ENCODE measurements around the gene TRIM42. TPM values are rescaled to one million over a fixed set of nuclear protein-coding genes. Genes with fewer than 3 reads are reported as not detected.

Gene TRIM42
- total RNA-seq, 1 experiment from 2014 or later = not detected

DNA sequence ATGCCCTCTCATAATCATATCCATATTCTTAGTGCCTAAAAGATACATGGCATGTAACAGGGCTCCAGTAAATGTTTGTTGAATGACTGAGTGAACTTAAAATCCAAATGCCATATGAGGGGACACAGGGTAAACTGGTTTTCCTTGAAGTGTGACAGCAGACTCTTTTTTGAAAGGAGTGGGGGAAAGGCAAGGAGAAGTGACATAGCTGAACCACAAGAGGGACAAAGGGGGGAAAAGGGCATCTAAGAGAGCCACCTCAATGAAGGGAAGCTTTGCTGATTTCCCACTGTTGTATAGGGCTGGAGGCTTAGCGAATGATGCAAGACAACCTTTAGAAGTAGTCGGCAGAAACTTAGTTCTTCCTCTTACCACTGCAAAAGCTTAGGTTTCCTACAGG lies 9.1 kb downstream of the TRIM42 start:
- H3K27ac ChIP-seq (ENCODE audit: low read depth, low read length, poor library complexity, severe bottlenecking) = no peak overlapping the region
- H3K27me3 ChIP-seq (replicated peaks; ENCODE audit: insufficient read depth, low read depth, low read length, poor library complexity) = no peaks in the 10 kb centered on the region
- H3K4me1 ChIP-seq (ENCODE audit: insufficient read depth, low read length, poor library complexity, severe bottlenecking) = no peaks in the 10 kb centered on the region
- no TSS peak for BruUV-seq (replicated peaks)
- H3K36me3 ChIP-seq (ENCODE audit: insufficient read depth, low read length, poor library complexity, severe bottlenecking) = no peaks in the 10 kb centered on the region
- ChIA-PET CTCF (no interaction called here), POLR2A (ENCODE audit: low non-redundant PET) (no interaction called here)
- TF ChIP-seq, protein P1, sequence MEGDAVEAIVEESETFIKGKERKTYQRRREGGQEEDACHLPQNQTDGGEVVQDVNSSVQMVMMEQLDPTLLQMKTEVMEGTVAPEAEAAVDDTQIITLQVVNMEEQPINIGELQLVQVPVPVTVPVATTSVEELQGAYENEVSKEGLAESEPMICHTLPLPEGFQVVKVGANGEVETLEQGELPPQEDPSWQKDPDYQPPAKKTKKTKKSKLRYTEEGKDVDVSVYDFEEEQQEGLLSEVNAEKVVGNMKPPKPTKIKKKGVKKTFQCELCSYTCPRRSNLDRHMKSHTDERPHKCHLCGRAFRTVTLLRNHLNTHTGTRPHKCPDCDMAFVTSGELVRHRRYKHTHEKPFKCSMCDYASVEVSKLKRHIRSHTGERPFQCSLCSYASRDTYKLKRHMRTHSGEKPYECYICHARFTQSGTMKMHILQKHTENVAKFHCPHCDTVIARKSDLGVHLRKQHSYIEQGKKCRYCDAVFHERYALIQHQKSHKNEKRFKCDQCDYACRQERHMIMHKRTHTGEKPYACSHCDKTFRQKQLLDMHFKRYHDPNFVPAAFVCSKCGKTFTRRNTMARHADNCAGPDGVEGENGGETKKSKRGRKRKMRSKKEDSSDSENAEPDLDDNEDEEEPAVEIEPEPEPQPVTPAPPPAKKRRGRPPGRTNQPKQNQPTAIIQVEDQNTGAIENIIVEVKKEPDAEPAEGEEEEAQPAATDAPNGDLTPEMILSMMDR (conservative IDR thresholded peaks at IDR 0.05; ENCODE audit: low read depth, low read length) = no peak
- no peak for TF ChIP-seq EZH2 (IDR thresholded peaks at IDR 0.05; ENCODE audit: borderline replicate concordance, low read depth, low read length, poor library complexity, severe bottlenecking)
- intact Hi-C loops (cut with micrococcal nuclease; ENCODE audit: unreplicated experiment) = no loop called here
- no peaks in the 10 kb centered on the region for H3K9me3 ChIP-seq (ENCODE audit: low read depth, low read length, poor library complexity, severe bottlenecking)
- H3K4me3 ChIP-seq (ENCODE audit: low read depth, low read length, poor library complexity, severe bottlenecking) = no peak overlapping the region
- DNase-seq (ENCODE audit: low spot score) = no peak

DNA sequence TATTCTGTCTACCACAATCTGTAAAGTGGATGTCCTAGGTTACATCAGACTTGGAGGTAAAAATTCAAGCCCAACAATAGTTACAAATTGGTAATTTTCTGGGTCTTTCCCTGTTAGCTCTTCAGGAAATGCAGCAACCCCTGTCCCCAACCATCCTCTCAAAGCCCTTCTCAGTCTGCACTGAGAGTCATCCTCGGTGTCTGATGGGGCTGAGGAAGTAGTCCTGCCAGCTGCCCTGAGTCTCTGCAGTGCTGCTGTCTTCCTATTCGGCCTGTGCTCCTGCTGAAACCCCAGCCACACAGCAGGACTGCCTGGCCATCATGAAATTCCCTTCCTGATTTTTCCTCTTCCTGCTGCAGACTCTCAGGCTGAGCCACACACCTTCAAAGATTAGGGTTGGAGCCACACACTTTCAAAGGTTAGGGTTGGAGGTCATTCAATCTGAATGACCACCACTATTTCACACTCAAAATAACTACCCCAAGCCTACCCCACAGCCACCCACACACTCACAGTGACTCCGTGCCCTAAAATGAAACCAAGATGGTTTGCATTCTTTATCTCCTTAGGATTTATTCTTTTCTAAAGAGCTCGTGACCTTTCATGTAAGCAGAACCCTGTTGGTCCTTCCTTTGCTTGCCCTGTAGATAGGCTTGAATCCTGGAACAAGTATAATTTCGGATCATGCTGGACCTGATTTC lies 17.6 kb downstream of the TRIM42 start:
- H3K27me3 ChIP-seq (replicated peaks; ENCODE audit: insufficient read depth, low read depth, low read length, poor library complexity) = no peaks in the 10 kb centered on the region
- H3K27ac ChIP-seq (ENCODE audit: low read depth, low read length, poor library complexity, severe bottlenecking) = no peak overlapping the region
- intact Hi-C loops (cut with micrococcal nuclease; ENCODE audit: unreplicated experiment) = no loop called here
- ChIA-PET CTCF (no interaction called here), POLR2A (ENCODE audit: low non-redundant PET) (no interaction called here)
- no peak for TF ChIP-seq EZH2 (IDR thresholded peaks at IDR 0.05; ENCODE audit: borderline replicate concordance, low read depth, low read length, poor library complexity, severe bottlenecking)
- TF ChIP-seq, protein P1 (conservative IDR thresholded peaks at IDR 0.05; ENCODE audit: low read depth, low read length) = no peak
- DNase-seq (ENCODE audit: low spot score) = no peak
- no TSS peak for BruUV-seq (replicated peaks)
- H3K9me3 ChIP-seq (ENCODE audit: low read depth, low read length, poor library complexity, severe bottlenecking) = no peaks in the 10 kb centered on the region
- H3K4me1 ChIP-seq (ENCODE audit: insufficient read depth, low read length, poor library complexity, severe bottlenecking) = peaks cover 5% of the 10 kb centered on the region
- H3K4me3 ChIP-seq (ENCODE audit: low read depth, low read length, poor library complexity, severe bottlenecking) = no peak overlapping the region
- H3K36me3 ChIP-seq (ENCODE audit: insufficient read depth, low read length, poor library complexity, severe bottlenecking) = no peaks in the 10 kb centered on the region

DNA sequence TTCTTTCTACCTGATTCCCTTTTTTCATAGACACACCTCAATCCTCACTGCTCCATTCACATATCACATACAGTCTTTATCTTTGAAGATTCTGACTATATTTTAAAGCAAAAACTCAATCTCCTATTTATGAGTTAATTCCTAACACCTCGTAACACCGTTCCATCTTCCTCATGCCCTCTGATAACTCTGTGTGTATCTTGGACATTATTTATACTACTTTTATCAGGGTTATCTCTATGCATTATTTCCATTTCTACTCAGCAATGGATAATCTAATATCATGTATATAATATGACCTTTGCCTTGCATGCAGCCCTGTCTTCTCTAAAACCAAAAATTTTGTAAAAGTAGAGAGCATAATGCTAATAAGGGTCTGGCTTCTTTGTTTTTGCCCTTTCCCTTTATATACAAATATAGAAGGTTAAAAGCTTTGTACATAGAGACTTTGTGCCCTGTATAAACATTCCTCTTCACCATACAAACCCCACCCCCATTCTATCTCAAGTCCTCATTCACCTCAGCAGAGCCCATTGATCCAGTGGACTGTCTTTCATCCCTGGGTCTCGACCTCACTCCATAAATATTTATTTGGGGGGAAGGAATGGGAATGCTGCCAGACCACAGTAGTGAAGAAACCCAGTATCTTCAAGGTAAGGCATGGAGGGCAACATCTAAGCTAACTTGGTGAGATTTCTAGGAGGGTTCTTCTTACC lies 21.8 kb downstream of the TRIM42 start:
- Histone ChIP-seq H3K27me3 (replicated peaks; ENCODE audit: insufficient read depth, low read depth, low read length, poor library complexity) (no peaks in the 10 kb centered on the region), H3K27ac (ENCODE audit: low read depth, low read length, poor library complexity, severe bottlenecking) (no peak overlapping the region), H3K4me3 (ENCODE audit: low read depth, low read length, poor library complexity, severe bottlenecking) (no peak overlapping the region), H3K36me3 (ENCODE audit: insufficient read depth, low read length, poor library complexity, severe bottlenecking) (no peaks in the 10 kb centered on the region), H3K4me1 (ENCODE audit: insufficient read depth, low read length, poor library complexity, severe bottlenecking) (no peaks in the 10 kb centered on the region), H3K9me3 (ENCODE audit: low read depth, low read length, poor library complexity, severe bottlenecking) (no peaks in the 10 kb centered on the region)
- TF ChIP-seq, protein P1 (conservative IDR thresholded peaks at IDR 0.05; ENCODE audit: low read depth, low read length) = no peak
- TF ChIP-seq EZH2 (IDR thresholded peaks at IDR 0.05; ENCODE audit: borderline replicate concordance, low read depth, low read length, poor library complexity, severe bottlenecking) = no peak
- ChIA-PET CTCF (interaction anchor here (0.5 kb wide), 1 partner anchor 102 kb away, joined by 3 read pairs; no protein-coding TSS in a partner anchor), POLR2A (ENCODE audit: low non-redundant PET) (no interaction called here)
- DNase-seq (ENCODE audit: low spot score) = no peak
- intact Hi-C loops (cut with micrococcal nuclease; ENCODE audit: unreplicated experiment) = no loop called here
- no TSS peak for BruUV-seq (replicated peaks)

Measured in A673 (cell line).